HCT116 (cell line): ENCODE data around the gene NTNG2.

Experiments used
- MAX ChIP-seq: IDR thresholded peaks from 2 replicates; pipeline ENCODE4 v1.6.1; 2012
- POLR2A ChIP-seq: IDR thresholded peaks from 2 replicates; pipeline ENCODE4 v1.7.0; 2011; ENCODE audit warnings: borderline replicate concordance; ENCODE audit not compliant: insufficient read depth, insufficient read length; ENCODE audit errors: extremely low read depth
- RAD21 ChIP-seq: IDR thresholded peaks from 2 replicates; pipeline ENCODE4 v1.6.1; 2012; ENCODE audit warnings: low read depth, mild to moderate bottlenecking
- YY1 ChIP-seq: IDR thresholded peaks from 2 replicates; pipeline ENCODE4 v1.6.1; 2011; ENCODE audit warnings: low read length, low read depth, moderate library complexity, mild to moderate bottlenecking; ENCODE audit not compliant: insufficient replicate concordance; ENCODE audit errors: extremely low read depth

GRCh38 chr9:132146575-132146974 lies 15.3 kb upstream of the NTNG2 start:
- no peak for TF ChIP-seq RAD21
- TF ChIP-seq YY1: no peak
- no peak for TF ChIP-seq MAX
- no peak for TF ChIP-seq POLR2A
